GM12891 (cell line): ENCODE data around the gene BTBD3.

ENCODE experiments used
- POLR2A ChIP-seq: IDR thresholded peaks from 2 replicates; pipeline ENCODE4 v1.6.1; 2011; ENCODE audit warnings: low read depth, low read length, control low read depth
- POLR2AphosphoS5 ChIP-seq: IDR thresholded peaks from 2 replicates; pipeline ENCODE4 v1.6.1; 2011; ENCODE audit warnings: low read depth, low read length, control low read depth

DNA sequence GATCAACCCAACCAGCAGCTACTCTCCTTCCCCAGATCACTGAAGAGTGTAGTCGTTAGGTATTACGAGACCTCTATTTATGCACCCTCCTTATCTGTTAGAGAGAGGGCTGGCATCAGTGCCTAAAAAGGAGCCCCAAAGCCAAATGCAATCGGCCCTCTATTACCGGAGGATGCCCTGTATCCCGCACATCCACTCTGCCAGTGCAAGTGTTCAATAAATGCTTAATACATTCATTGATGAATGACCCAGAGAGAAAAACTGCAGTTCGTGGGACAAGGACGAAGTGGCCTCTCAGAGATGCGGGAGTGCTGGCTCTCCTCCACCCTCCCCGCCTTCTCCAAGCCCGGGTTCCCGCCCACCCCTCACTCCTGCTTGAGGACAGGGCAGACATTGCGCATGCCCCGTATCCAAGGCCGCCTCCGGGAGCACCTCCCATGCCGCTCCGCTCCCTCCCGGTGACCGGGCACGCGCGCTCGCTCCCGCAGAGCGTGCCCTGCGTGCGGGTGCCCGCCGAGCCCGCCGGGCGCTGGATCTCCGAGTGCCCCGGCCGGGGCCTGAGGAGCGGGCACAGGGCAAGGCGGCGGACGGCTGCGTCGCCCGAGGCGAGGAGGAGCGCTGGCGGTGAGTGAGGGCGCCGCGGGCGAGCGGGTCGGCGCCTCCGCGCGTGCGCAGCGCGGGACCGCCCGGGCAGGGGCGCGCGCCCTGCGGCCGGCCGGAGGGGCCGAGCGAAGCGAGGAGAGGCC is 27.2 kb upstream of the BTBD3 start:
- no peak for TF ChIP-seq POLR2A
- no peak for TF ChIP-seq POLR2AphosphoS5
